Measurements from ENCODE around the gene ARAP1.

DNA sequence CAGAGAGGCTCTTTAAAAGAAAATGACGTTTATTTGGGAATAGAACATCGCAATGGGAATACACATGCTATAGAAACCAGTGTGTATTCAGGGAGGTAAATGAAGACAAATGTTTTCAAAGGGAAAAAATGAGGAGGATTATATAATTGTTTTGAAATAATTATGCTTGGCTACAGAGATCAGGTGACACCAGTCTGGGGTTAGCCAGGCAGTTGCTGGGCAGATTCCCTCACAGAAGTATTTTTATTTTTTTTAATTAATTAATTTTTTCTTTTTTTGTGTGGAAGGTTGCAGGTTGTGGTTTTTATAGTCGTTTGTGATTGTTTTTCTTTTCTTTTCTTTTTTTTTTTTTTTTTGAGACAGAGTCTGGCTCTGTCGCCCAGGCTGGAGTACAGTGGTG is 47.2 kb upstream of the ARAP1 start:
- TF ChIP-seq, protein P1, sequence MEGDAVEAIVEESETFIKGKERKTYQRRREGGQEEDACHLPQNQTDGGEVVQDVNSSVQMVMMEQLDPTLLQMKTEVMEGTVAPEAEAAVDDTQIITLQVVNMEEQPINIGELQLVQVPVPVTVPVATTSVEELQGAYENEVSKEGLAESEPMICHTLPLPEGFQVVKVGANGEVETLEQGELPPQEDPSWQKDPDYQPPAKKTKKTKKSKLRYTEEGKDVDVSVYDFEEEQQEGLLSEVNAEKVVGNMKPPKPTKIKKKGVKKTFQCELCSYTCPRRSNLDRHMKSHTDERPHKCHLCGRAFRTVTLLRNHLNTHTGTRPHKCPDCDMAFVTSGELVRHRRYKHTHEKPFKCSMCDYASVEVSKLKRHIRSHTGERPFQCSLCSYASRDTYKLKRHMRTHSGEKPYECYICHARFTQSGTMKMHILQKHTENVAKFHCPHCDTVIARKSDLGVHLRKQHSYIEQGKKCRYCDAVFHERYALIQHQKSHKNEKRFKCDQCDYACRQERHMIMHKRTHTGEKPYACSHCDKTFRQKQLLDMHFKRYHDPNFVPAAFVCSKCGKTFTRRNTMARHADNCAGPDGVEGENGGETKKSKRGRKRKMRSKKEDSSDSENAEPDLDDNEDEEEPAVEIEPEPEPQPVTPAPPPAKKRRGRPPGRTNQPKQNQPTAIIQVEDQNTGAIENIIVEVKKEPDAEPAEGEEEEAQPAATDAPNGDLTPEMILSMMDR (IDR thresholded peaks at IDR 0.05), result no peak
- TF ChIP-seq POLR2A (IDR thresholded peaks at IDR 0.05) (no peak), POLR2AphosphoS5 (IDR thresholded peaks at IDR 0.05) (no peak)
